ENCODE data around the gene LAMA4. TPM values are rescaled to one million over a fixed set of nuclear protein-coding genes. Genes with fewer than 3 reads are reported as not detected.

The LAMA4 gene
- total RNA-seq, 6 experiments from 2014 or later, result 2.9 to 8.3 (median 4.2) TPM

- no peak for TF ChIP-seq POLR2A (IDR thresholded peaks at IDR 0.05)
- no peaks in the 10 kb centered on the region for H3K27me3 ChIP-seq
- H3K4me3 ChIP-seq, result no peak overlapping the region
- ATAC-seq (no peak), DNase-seq (no peak)
- no peaks in the 10 kb centered on the region for H3K36me3 ChIP-seq
- intact Hi-C loops (cut with DNase I), result no loop called here
- H3K9me3 ChIP-seq, result no peaks in the 10 kb centered on the region
- no peaks in the 10 kb centered on the region for H3K4me1 ChIP-seq
- 89% methylated on average over 1 of the region's 1 CpG for WGBS (ENCODE audit: insufficient coverage, low coverage, low lambda C conversion rate, missing lambda C conversion rate)
- H3K27ac ChIP-seq, result no peak overlapping the region
Measured at GRCh38 chr6:112270756-112271155, 16.4 kb upstream of the LAMA4 start.

- no peaks in the 10 kb centered on the region for H3K36me3 ChIP-seq
- no peak overlapping the region for H3K27ac ChIP-seq
- no peak for DNase-seq
- no peaks in the 10 kb centered on the region for H3K27me3 ChIP-seq
- WGBS (ENCODE audit: insufficient coverage, low coverage, low lambda C conversion rate, missing lambda C conversion rate), result 70% methylated on average over 3 of the region's 3 CpGs
- no peaks in the 10 kb centered on the region for H3K9me3 ChIP-seq
- no peak for ATAC-seq
- TF ChIP-seq POLR2A (IDR thresholded peaks at IDR 0.05) (no peak), CTCF (IDR thresholded peaks at IDR 0.05) (no peak)
- H3K4me1 ChIP-seq, result no peaks in the 10 kb centered on the region
- no peak overlapping the region for H3K4me3 ChIP-seq
- intact Hi-C loops (cut with DNase I), result no loop called here
Measured at GRCh38 chr6:112269979-112270566, 15.7 kb upstream of the LAMA4 start.

DNA sequence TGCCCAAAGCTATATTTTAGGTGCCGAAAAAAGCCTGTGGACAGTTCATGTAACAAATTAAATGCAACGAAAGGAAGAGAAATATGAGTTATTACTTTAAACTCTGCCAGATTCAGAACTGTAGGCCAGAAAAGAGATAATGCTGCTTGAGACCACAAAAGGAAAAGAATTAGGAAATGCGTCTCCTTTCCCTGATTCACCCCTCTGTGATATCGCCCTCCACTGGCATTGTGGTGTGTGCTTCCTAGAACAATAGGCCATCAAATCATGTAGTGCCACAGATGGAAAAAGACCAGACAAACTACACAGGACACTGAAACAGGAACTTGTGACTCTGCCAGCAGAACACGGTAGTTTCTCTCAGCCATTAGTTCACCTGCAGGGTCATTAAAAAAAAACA, 14.7 kb upstream of the LAMA4 start:
- TF ChIP-seq CTCF (IDR thresholded peaks at IDR 0.05), result peak; percentile 7 to 25 (median 22)
- no peak for TF ChIP-seq POLR2A (IDR thresholded peaks at IDR 0.05)
- H3K4me3 ChIP-seq, result no peak overlapping the region
- peak; percentile 48 to 73 (median 58) for ATAC-seq
- H3K27ac ChIP-seq, result peak overlapping the region in 1 of 3 donors; percentile 24
- no peaks in the 10 kb centered on the region for H3K4me1 ChIP-seq
- intact Hi-C loops (cut with DNase I), result no loop called here
- H3K27me3 ChIP-seq, result no peaks in the 10 kb centered on the region
- WGBS (ENCODE audit: insufficient coverage, low coverage, low lambda C conversion rate, missing lambda C conversion rate), result 38% methylated on average over 5 of the region's 5 CpGs
- no peaks in the 10 kb centered on the region for H3K9me3 ChIP-seq
- no peaks in the 10 kb centered on the region for H3K36me3 ChIP-seq
- no peak for DNase-seq

GRCh38 chr6:112268654-112269053, 14.3 kb upstream of the LAMA4 start:
- WGBS (ENCODE audit: insufficient coverage, low coverage, low lambda C conversion rate, missing lambda C conversion rate), result 56% methylated on average over 2 of the region's 2 CpGs
- no peaks in the 10 kb centered on the region for H3K36me3 ChIP-seq
- ATAC-seq, result no peak
- no peak overlapping the region for H3K4me3 ChIP-seq
- no peaks in the 10 kb centered on the region for H3K9me3 ChIP-seq
- intact Hi-C loops (cut with DNase I), result no loop called here
- TF ChIP-seq CTCF (IDR thresholded peaks at IDR 0.05) (no peak), POLR2A (IDR thresholded peaks at IDR 0.05) (no peak)
- no peaks in the 10 kb centered on the region for H3K27me3 ChIP-seq
- H3K4me1 ChIP-seq, result no peaks in the 10 kb centered on the region
- DNase-seq, result no peak
- H3K27ac ChIP-seq, result peak overlapping the region in 1 of 3 donors; percentile 24

GRCh38 chr6:112268019-112268418, 13.7 kb upstream of the LAMA4 start:
- no peak overlapping the region for H3K4me3 ChIP-seq
- TF ChIP-seq CTCF (IDR thresholded peaks at IDR 0.05) (no peak), POLR2A (IDR thresholded peaks at IDR 0.05) (no peak)
- H3K4me1 ChIP-seq, result no peaks in the 10 kb centered on the region
- DNase-seq (no peak), ATAC-seq (no peak)
- H3K36me3 ChIP-seq, result no peaks in the 10 kb centered on the region
- no peaks in the 10 kb centered on the region for H3K27me3 ChIP-seq
- H3K9me3 ChIP-seq, result no peaks in the 10 kb centered on the region
- 81% methylated on average over 2 of the region's 2 CpGs for WGBS (ENCODE audit: insufficient coverage, low coverage, low lambda C conversion rate, missing lambda C conversion rate)
- intact Hi-C loops (cut with DNase I), result no loop called here
- no peak overlapping the region for H3K27ac ChIP-seq
